Stimulated activated CD4-positive, alpha-beta T cell treated with anti-CD3 and anti-CD28 coated beads, Interleukin-15, amount 100 ng/mL, for 24 hours (primary cell): ENCODE data around the gene VMO1.

Source experiments
- DNase-seq: peaks from one replicate; pipeline ENCODE4 v3.0.0-alpha.2; 2020

VMO1 gene

GRCh38 chr17:4751932-4752331 lies 34.2 kb downstream of the VMO1 start:
- no peak for DNase-seq

GRCh38 chr17:4750606-4751005 lies 35.6 kb downstream of the VMO1 start:
- no peak for DNase-seq

- no peak for DNase-seq
Observed at GRCh38 chr17:4748686-4749085, 37.5 kb downstream of the VMO1 start.

- no peak for DNase-seq
Observed at GRCh38 chr17:4747847-4748246, 38.3 kb downstream of the VMO1 start.

- DNase-seq, result no peak
Observed at GRCh38 chr17:4744999-4745969, 40.9 kb downstream of the VMO1 start.

GRCh38 chr17:4743898-4744297 lies 42.3 kb downstream of the VMO1 start:
- no peak for DNase-seq

- DNase-seq, result no peak
Observed at GRCh38 chr17:4743216-4743615, 42.9 kb downstream of the VMO1 start.

- DNase-seq, result no peak
Observed at GRCh38 chr17:4742629-4743028, 43.5 kb downstream of the VMO1 start.

- DNase-seq, result no peak
Observed at GRCh38 chr17:4742133-4742532, 44.0 kb downstream of the VMO1 start.

GRCh38 chr17:4741544-4741943 lies 44.6 kb downstream of the VMO1 start:
- no peak for DNase-seq

- DNase-seq, result no peak
Observed at GRCh38 chr17:4740584-4740983, 45.6 kb downstream of the VMO1 start.

GRCh38 chr17:4740025-4740351 lies 46.2 kb downstream of the VMO1 start:
- DNase-seq, result no peak

- DNase-seq, result peak; percentile 67
Observed at GRCh38 chr17:4739122-4740024, 46.8 kb downstream of the VMO1 start, which contains the start of the genes CXCL16 and ZMYND15. TSS of gene CXCL16 (minus strand) at chr17:4739928. CDS start at chr17:4739339, 589 bp downstream. TSS of gene ZMYND15 (plus strand) at chr17:4739833. CDS start at chr17:4740549, 716 bp downstream.

GRCh38 chr17:4738136-4739121 lies 47.7 kb downstream of the VMO1 start:
- no peak for DNase-seq

GRCh38 chr17:4735876-4736651 lies 50.1 kb downstream of the VMO1 start:
- DNase-seq, result no peak
